Left lobe of liver (tissue), 2 donors: ENCODE results near the gene DHX34. TPM values are rescaled to one million over a fixed set of nuclear protein-coding genes. Genes with fewer than 3 reads are reported as not detected.
"Not testable (repeated sequence)": the region's sequence is repeated elsewhere in the genome, so short reads cannot be mapped to it uniquely, and the experiment has no call there.

ENCODE experiments used
- ATAC-seq: fragments of 200-7000 bp; cut with Tn5 transposase; one replicate; pipeline ENCODE4 v1.9.1; 2020; ENCODE audit warnings: mild to moderate bottlenecking, moderate library complexity
- DNase-seq: peaks from one replicate; pipeline ENCODE4 v3.0.0-alpha.2; 2020; ENCODE audit warnings: low spot score
- total RNA-seq: library from RNA; stranded (reverse); gene quantifications from one replicate; pipeline ENCODE4 v1.2.1, GENCODE V29; 2021
- donor health status: DM: no; HTN: no; CAD: no; lungs with moderate emphysema.
- donor health status: DM: no; HTN: yes; CAD: no.

Gene DHX34
- total RNA-seq, 1 donor from 2014 or later = 5.9 TPM

DNA sequence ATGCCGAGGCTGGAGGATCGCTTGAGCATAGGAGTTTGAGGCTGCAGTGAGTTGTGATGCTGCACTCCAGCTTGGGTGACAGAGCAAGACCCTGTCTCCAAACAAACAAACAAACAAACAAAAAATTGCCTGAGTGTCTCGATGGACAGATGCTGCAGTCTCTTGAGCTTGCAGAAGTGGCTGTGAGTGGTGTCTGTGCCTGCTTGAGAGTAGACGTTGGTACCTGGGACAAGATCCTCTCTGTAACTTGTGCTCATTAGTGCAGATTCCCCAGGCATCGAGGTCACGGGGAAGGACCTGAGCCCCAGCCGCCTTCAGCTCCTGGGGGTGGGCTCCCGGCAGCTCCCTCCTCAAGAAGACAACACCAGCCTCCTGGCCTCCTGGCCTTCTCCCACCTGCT, 25.7 kb upstream of the DHX34 start:
- peak; percentile 25 for ATAC-seq
- no peak for DNase-seq

DNA sequence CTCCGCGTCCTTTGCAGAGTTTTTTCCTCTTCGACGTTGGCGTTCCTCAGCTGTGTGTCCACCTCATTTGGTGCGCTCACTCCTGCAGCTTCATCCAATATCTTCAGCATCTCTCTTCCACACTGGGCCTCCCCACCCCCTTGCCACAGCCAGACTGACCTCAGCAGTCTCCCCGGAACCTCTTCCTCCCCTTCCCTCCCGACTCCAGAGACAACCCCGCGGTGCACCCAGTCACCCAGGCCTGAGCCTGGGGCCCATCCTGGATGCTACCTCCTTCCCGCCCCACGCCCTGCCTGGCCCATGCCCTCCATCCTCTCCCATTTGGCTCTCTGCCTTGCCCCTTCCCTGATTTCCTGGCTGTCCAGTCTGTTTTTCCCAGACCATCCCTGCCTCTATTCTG, 25.2 kb upstream of the DHX34 start:
- peak; percentile 53 for ATAC-seq
- DNase-seq = no peak

DNA sequence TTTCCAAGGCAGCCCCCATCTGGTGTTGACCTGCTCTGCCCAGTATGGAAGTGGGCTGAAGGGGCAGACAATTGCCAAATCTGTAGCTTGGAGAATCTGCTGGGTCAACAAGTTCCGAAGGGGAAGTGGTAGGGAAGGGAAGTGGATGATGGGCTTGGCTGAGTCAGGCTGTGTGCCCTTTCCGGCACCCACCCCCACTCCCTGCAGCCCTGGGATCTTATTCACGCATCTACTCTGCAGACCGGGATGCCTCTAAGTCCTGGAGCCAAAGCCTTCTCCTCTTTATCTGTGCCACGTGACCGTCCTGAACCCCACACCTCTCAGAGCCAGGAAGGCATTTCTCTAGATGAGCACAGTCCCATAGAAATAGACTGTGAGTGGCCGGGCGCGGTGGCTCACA, 24.6 kb upstream of the DHX34 start:
- ATAC-seq = peak; percentile 66
- DNase-seq = no peak

DNA sequence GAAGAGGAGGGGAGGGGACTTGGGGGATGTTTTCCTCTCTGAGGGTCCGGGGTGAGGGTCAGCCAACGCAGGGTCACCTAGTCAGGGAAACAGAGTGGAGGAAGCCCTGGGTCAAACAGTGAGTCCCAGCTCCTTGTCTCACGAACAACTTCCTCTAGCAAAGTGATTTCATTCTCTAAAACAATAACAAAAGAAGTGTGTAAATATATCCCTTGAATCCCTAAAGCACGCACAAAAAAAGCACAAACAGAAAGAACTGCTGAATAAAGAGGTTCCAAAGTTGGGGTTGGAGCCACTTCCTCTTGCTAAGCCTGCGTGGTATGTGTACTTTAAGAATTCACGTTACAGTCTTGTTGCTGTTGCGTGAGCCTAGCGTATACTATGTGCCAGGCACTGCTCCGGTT, 18.6 kb upstream of the DHX34 start:
- DNase-seq (no peak), ATAC-seq (peak; percentile 64)

DNA sequence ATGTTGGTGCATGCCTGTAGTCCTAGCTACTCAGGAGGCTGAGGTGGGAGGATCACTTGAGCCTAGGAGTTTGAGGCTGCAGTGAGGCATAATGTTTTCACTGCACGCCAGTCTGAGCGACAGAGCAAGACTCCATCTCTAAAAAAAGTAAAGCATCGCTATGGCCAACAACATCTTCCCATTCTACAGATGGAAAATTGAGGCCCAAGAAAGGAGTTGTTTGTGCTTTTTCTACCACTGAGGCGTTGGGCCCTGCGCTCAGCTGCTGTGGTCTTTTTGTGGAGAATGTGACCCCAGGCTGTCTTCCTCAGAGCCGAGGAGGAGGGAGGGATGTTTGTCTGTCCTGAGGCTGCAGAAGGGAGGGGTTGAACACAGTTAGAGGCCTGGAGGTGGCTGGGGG, 17.6 kb upstream of the DHX34 start:
- no peak for DNase-seq

DNA sequence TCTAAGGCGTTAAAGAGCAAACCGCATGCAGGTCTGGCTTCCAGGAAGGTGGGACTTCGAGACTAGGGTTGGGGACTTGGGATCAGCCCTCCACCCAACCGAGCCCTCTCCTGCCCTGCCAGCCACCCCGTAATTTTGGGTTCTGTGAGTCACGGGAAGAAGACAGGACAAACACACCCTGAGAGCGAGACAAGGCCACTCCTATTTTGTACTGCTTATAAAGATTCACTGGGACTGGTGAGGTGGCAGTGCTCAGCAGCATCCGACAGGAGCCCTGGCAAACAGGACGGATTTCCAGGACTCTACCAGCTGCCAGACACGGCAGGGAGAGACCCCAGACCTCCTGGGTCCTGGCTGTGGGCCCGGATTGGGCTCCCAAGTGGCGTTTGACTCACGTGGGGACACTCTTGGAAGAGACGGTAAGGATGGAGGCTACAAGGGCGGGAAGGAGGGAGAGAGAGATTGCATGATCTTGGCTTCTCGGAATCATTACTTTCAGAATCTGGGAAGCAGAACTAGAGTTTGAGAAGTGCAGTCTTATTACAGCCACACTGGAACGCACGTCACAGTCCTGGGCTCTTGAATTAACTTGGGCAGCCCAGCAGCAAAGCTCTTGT, 17.1 kb upstream of the DHX34 start, which contains the start of gene C5AR2:
Gene C5AR2, plus strand, starts transcription at position 245 of the 617 bp plus-strand sequence. CDS start 8,625 bp downstream, outside the sequence.
- DNase-seq (no peak), ATAC-seq (peak; percentile 24)

More for the DNA sequence above, 17.6 kb upstream of the DHX34 start:
- ATAC-seq = no peak

DNA sequence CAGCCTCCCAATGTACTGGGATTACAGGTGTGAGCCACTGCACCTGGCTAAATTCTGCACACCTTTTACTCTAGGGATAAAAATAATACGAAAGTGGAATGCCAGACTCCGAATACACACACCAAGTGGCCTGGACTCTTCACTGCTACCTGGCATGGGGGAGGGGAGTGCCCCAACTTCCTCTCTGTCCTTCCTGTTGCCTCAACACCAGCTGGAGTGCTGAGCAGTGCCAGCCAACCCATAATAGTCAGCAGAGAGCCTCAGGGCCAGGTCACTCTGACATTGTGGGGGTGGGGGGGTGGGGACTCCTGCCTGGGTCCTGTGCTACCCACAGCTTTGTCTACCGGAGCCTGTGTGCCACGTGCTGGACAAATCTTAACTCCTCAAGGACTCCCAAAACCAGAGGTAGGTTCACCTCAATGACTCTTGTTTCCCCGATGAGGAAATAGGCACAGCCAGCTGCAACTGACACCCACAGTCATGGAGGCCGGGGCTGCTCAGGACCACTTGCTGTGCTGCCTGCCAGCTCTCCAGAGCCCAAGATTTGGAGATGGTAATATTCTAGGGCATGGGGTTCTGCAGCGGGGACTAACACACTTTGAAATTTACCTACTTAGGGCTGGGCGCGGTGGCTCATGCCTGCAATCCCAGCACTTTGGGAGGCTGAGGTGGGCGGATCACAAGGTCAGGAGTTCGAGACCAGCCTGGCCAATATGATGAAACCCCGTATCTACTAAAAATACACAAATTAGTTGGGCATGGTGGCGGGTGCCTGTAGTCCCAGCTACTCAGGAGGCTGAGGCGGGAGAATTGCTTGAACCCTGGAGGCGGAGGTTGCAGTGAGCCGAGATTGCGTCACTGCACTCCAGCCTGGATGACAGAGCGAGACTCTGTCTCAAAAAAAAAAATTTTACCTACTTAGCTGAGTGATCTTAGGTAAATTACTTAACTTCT, 12.1 kb upstream of the DHX34 start:
- peak; percentile 75 for ATAC-seq
- peak; percentile 63 for DNase-seq

DNA sequence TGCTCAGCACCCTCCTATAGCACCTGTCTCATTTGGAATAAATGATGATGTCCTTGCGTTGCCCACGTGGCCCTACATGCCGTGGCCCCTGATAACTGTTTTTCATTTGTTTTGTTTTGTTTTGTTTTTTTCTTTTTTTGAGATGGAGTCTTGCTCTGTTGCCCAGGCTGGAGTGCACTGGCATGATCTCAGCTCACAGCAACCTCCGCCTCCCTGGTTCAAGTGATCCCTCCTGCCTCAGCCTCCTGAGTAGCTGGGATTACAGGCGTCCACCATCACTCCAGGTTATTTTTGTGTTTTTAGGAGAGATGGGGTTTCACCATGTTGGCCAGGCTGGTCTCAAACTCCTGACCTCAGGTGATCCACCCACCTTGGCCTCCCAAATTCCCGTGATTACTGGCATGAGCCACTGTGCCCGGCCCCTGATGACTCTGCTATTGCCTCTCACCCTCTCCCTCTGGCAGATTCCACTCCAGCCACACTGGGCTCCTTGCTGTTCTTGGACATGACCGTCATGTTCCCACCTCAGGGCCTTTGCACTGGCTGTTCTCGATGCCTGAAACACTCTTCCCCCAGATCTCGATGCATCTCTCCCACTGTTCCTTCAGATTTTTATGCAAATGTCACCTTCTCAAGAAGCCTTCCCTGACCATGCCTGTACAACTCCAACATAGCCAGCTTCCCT, 9.8 kb upstream of the DHX34 start:
- DNase-seq = no peak
- ATAC-seq = no peak

DNA sequence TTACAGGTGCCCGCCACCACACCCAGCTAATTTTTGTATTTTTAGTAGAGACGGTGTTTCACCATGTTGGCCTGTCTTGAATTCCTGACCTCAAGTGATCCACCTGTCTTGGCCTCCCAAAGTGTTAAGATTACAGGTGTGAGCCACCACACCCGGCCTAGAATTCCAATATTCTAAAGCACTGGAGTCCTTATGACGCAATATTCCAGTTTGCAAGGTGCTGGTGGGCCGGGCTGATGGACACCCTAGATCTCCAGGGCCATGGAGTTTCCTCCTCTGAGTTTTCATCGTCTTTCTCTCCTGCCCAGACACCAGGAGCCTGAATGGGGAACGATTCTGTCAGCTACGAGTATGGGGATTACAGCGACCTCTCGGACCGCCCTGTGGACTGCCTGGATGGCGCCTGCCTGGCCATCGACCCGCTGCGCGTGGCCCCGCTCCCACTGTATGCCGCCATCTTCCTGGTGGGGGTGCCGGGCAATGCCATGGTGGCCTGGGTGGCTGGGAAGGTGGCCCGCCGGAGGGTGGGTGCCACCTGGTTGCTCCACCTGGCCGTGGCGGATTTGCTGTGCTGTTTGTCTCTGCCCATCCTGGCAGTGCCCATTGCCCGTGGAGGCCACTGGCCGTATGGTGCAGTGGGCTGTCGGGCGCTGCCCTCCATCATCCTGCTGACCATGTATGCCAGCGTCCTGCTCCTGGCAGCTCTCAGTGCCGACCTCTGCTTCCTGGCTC, 8.5 kb upstream of the DHX34 start:
- DNase-seq (no peak), ATAC-seq (no peak)

DNA sequence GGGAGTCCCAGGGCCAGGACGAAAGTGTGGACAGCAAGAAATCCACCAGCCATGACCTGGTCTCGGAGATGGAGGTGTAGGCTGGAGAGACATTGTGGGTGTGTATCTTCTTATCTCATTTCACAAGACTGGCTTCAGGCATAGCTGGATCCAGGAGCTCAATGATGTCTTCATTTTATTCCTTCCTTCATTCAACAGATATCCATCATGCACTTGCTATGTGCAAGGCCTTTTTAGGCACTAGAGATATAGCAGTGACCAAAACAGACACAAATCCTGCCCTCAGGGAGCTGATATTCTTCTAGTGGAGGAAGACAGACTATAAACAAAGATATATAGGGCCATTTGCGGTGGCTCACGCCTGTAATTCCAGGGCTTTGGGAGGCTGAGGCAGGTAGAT, 7.4 kb upstream of the DHX34 start:
- no peak for DNase-seq
- no peak for ATAC-seq

DNA sequence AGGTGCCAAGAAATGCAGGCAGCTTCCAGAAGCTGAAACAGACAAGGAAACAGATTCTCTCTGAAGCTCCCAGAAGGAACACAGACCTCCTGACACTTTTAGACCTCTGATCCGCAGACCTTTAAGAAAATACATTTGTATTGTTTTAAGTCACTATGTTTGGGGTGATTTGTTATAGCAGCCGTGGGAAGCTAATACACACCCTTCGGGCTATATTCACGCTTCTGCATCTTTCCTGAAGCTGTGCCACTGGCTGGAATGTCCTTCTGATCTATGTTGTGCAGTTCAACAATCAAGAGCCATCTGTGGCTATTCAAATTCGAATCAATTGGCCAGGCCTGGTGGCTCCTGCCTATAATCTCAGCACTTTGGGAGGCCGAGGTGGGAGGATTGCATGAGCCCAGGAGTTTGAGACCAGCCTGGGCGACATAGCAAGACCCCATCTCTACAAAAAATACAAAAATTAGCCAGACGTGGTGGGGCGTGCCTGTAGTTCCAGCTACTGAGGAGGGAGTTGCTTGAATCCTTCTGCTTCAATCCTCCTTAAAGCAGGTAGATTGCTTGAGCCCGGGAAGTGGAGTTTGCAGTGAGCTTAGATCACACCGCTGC, 5.8 kb upstream of the DHX34 start:
- ATAC-seq = no peak
- DNase-seq = no peak

DNA sequence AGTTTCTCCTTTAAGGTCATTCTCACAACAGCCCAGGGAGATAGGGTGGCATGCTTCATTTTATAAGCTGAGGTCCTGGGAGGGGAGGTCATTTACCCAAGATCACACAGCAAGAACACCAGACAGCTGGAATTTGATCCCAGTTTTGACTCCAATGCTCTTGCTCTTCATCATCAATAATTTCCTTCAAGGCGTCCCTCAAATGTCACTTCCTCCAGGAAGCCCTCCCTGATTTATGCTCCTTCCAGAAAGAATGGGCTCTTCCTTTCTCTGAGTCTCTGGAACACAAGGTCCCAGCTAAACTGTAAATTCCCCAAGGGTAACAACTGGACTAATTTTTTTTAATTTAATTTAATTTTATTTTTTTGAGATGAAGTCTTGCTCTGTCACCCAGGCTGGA, 4.7 kb upstream of the DHX34 start:
- ATAC-seq = no peak
- no peak for DNase-seq

DNA sequence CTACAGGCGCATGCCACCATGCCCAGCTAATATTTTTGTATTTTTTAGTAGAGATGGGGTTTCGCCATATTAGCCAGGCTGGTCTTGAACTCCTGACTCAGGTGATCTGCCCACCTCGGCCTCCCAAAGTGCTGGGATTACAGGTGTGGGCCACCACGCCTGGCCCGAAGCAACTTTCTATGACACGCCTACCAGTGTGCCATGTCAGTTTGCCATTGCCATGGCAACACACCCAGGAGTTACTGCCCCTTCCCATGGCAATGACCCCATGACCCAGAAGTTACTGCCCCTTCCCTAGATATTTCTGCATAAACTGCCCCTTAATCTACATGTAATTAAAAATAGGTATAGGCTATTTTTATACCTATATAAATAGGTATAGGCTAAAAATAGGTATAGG, 3.1 kb upstream of the DHX34 start:
- not testable (repeated sequence) for DNase-seq, ATAC-seq

DNA sequence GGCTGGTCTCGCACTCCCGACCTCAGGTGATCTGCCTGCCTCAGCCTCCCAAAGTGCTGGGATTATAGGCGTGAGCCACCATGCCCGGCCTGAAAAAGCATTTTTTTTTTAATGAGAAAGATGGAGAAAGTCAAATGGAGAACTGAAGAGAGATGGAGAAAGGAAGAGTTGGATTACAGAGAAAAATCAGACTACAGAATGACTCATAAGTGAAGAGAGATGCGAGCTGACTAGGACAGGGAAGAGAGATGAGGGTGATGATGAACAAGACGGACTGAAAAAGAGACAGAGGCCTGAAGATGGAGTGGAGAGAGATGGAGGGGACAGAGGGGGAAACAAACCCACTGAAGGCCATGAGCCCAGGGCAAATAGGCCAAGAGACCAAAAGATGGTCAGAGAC, 1.5 kb downstream of the DHX34 start:
- ATAC-seq (no peak), DNase-seq (no peak)

DNA sequence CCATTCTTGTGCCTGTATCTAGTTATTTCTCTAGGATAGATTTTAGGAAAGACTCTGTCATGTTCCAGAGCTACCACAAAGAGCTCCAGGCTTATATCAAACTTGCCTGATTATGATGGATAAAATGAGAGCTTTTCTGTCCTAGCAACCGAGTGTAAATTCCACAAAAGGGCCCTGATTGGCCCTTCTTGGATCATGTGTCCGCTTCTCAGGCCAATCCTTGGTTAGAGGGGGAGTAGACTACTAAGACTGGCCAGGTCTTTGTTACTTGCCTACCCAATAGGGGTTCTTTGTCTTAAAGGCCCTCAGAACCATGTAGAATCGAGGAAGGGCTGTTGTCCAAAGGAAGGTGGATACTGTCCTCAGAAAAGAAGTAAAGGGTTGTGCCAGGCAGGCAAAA, 2.4 kb downstream of the DHX34 start:
- no peak for DNase-seq
- ATAC-seq = no peak

DNA sequence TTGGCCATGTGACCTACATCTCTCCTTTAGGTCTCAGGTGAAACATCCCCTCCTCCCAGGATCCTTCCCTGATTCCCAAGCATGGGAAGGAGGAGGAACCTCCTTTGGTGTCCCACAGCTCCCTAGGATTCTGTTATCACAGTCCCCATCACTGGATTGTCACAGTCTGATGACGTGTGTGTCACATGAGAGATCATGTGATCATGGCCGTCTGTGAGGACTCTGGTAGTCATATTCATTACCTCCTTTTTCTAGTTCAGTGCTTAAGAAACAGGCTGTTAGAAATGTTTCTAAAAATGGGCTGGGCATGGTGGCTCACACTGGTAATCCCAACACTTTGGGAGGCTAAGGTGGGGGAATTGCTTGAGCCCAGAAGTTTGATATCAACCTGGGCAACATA, 3.0 kb downstream of the DHX34 start:
- no peak for ATAC-seq

DNA sequence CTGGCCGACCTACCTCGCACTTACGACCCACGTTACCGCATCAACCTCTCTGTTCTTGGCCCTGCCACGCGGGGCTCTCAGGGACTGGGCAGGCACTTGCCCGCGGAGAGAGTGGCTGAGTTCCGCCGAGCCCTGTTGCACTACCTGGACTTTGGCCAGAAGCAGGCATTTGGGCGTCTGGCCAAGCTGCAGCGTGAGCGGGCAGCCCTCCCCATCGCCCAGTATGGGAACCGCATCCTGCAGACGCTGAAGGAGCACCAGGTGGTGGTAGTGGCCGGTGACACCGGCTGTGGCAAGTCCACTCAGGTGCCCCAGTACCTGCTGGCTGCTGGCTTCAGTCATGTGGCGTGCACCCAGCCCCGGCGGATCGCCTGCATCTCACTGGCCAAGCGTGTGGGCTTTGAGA, 4.2 kb downstream of the DHX34 start:
- DNase-seq (peak; percentile 82), ATAC-seq (peak; percentile 50)

More for the DNA sequence above, 3.0 kb downstream of the DHX34 start:
- DNase-seq = no peak

DNA sequence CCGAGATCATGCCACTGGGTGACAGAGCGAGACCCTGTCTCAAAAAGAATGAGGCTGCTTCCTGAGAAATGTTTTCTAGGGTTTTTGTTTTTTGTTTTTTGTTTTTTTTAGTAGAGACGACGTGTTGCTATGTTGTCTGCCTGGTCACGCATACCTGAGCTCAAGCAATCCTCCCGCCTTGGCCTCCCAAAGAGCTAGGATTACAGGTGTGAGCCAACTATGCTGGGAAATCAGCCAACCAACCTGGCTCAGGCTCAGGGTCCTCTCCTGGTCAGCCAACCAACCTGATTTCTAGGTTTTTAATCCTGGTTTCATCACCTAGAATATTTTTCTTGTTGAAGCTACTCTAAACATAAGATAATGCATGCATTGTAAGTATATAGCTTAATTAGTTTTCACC, 7.8 kb downstream of the DHX34 start:
- DNase-seq (peak; percentile 71), ATAC-seq (peak; percentile 66)

DNA sequence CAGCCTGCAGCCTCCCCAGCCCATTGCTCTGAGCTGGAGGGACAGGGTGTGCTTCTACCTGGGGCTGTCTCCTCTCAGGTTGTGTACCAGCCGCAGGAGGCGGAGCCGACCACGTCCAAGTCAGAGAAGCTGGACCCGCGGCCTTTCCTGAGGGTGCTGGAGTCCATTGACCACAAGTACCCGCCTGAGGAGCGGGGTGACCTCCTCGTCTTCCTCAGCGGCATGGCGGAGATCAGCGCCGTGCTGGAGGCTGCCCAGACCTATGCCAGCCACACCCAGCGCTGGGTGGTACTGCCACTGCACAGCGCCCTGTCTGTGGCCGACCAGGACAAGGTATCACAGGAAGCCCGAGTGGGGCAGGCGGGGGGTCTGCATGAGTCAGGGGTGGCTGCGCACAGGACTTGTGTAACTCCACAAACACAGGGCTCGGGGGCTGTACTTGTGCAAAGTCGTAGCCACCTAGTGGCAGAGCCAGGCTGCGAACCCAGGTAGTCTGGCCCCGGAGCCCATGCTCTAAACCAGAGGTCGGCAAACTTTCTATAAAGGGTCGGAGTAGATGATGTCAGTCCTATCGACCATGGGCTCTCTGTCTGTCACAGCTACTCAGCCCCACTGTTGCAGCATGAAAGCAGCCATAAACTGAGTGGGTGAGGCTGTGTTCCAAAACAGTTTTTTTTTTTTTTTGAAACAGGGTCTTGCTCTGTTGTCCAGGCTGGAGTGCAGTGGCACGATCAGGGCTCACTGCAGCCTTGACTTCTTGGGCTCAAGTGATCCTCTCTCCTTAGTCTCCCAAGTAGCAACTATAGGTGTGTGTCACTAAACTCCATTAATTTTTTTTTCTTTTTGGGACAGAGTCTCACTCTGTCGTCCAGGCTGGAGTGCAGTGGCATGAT, 8.9 kb downstream of the DHX34 start:
- DNase-seq (no peak), ATAC-seq (no peak)
